ENCODE data around the gene HS6ST2.

The HS6ST2 gene

GRCh38 chrX:132809581-132809980 lies 148.8 kb downstream of the HS6ST2 start:
- no peak for DNase-seq (ENCODE audit: low read depth)

GRCh38 chrX:132807411-132808030 lies 150.9 kb downstream of the HS6ST2 start:
- no peak for DNase-seq (ENCODE audit: low read depth)

More at GRCh38 chrX:132809581-132809980, 148.8 kb downstream of the HS6ST2 start:
- H3K4me3 ChIP-seq (ENCODE audit: low read depth, low read length), result no peak overlapping the region
- no peak for TF ChIP-seq CTCF (IDR thresholded peaks at IDR 0.05; ENCODE audit: insufficient read depth, low read depth, low read length, missing control alignments)

GRCh38 chrX:132802033-132802432 lies 156.4 kb downstream of the HS6ST2 start:
- no peak overlapping the region for H3K4me3 ChIP-seq (ENCODE audit: low read depth, low read length)
- TF ChIP-seq CTCF (IDR thresholded peaks at IDR 0.05; ENCODE audit: insufficient read depth, low read depth, low read length, missing control alignments), result no peak

More at GRCh38 chrX:132807411-132808030, 150.9 kb downstream of the HS6ST2 start:
- H3K4me3 ChIP-seq (ENCODE audit: low read depth, low read length), result no peak overlapping the region
- no peak for TF ChIP-seq CTCF (IDR thresholded peaks at IDR 0.05; ENCODE audit: insufficient read depth, low read depth, low read length, missing control alignments)

GRCh38 chrX:132795181-132795580 lies 163.2 kb downstream of the HS6ST2 start:
- TF ChIP-seq CTCF (IDR thresholded peaks at IDR 0.05; ENCODE audit: insufficient read depth, low read depth, low read length, missing control alignments), result no peak
- no peak overlapping the region for H3K4me3 ChIP-seq (ENCODE audit: low read depth, low read length)
- DNase-seq (ENCODE audit: low read depth), result no peak

More at GRCh38 chrX:132802033-132802432, 156.4 kb downstream of the HS6ST2 start:
- no peak for DNase-seq (ENCODE audit: low read depth)

GRCh38 chrX:132791714-132792113 lies 166.7 kb downstream of the HS6ST2 start:
- TF ChIP-seq CTCF (IDR thresholded peaks at IDR 0.05; ENCODE audit: insufficient read depth, low read depth, low read length, missing control alignments), result no peak
- H3K4me3 ChIP-seq (ENCODE audit: low read depth, low read length), result no peak overlapping the region
- no peak for DNase-seq (ENCODE audit: low read depth)

GRCh38 chrX:132790329-132790728 lies 168.1 kb downstream of the HS6ST2 start:
- no peak overlapping the region for H3K4me3 ChIP-seq (ENCODE audit: low read depth, low read length)
- no peak for DNase-seq (ENCODE audit: low read depth)
- no peak for TF ChIP-seq CTCF (IDR thresholded peaks at IDR 0.05; ENCODE audit: insufficient read depth, low read depth, low read length, missing control alignments)

- TF ChIP-seq CTCF (IDR thresholded peaks at IDR 0.05; ENCODE audit: insufficient read depth, low read depth, low read length, missing control alignments), result no peak
- no peak for DNase-seq (ENCODE audit: low read depth)
- no peak overlapping the region for H3K4me3 ChIP-seq (ENCODE audit: low read depth, low read length)
These were observed 172.2 kb downstream of the HS6ST2 start for GRCh38 chrX:132786217-132786616.

All from GM12865 (cell line).